ENCODE results near the gene MMP28. TPM values are rescaled to one million over a fixed set of nuclear protein-coding genes. Genes with fewer than 3 reads are reported as not detected.

MMP28 gene
- total RNA-seq, 1 experiment from 2014 or later = 2.4 TPM

GRCh38 chr17:35733366-35733765 lies 62.1 kb downstream of the MMP28 start:
- Histone ChIP-seq H3K4me1 (ENCODE audit: insufficient read depth, low read length) (no peaks in the 10 kb centered on the region), H3K27me3 (ENCODE audit: low read length) (no peaks in the 10 kb centered on the region), H3K79me2 (ENCODE audit: low read length) (no peaks in the 10 kb centered on the region), H3K9me3 (ENCODE audit: low read length) (no peaks in the 10 kb centered on the region), H3K36me3 (ENCODE audit: low read depth, low read length) (no peaks in the 10 kb centered on the region), H2AFZ (ENCODE audit: low read length) (no peak overlapping the region), H3K9ac (ENCODE audit: low read length) (no peak overlapping the region), H3K4me2 (ENCODE audit: low read length) (no peak overlapping the region), H3K4me3 (ENCODE audit: low read length) (no peak overlapping the region), H3K27ac (ENCODE audit: low read length) (no peak overlapping the region), H3F3A (ENCODE audit: low read length, unreplicated experiment) (no peaks in the 10 kb centered on the region), H3K9me2 (replicated peaks; ENCODE audit: low read length) (no peaks in the 10 kb centered on the region), H4K20me1 (ENCODE audit: low read length) (no peaks in the 10 kb centered on the region)
- BruUV-seq (replicated peaks) = no TSS peak
- intact Hi-C loops (cut with micrococcal nuclease) = no loop called here
- ChIA-PET CTCF (no interaction called here), POLR2A (ENCODE audit: unreplicated experiment) (no interaction called here)
- ATAC-seq = no peak
- DNase-seq = no peak
- no peak for TF ChIP-seq EZH2 (IDR thresholded peaks at IDR 0.05; ENCODE audit: low read length, unreplicated experiment)
- TF ChIP-seq CTCF (conservative IDR thresholded peaks at IDR 0.05; ENCODE audit: low read depth, low read length) = no peak
- no peak for TF ChIP-seq EZH2phosphoT487 (IDR thresholded peaks at IDR 0.05; ENCODE audit: borderline replicate concordance, low read length)

- Histone ChIP-seq H3K4me2 (ENCODE audit: low read length) (no peak overlapping the region), H3K9me3 (ENCODE audit: low read length) (no peaks in the 10 kb centered on the region), H3F3A (ENCODE audit: low read length, unreplicated experiment) (no peaks in the 10 kb centered on the region), H4K20me1 (ENCODE audit: low read length) (no peaks in the 10 kb centered on the region), H3K36me3 (ENCODE audit: low read depth, low read length) (no peaks in the 10 kb centered on the region), H3K4me3 (ENCODE audit: low read length) (no peak overlapping the region), H3K27me3 (ENCODE audit: low read length) (no peaks in the 10 kb centered on the region), H2AFZ (ENCODE audit: low read length) (no peak overlapping the region), H3K9me2 (replicated peaks; ENCODE audit: low read length) (no peaks in the 10 kb centered on the region), H3K4me1 (ENCODE audit: insufficient read depth, low read length) (no peaks in the 10 kb centered on the region), H3K27ac (ENCODE audit: low read length) (no peak overlapping the region), H3K9ac (ENCODE audit: low read length) (no peak overlapping the region), H3K79me2 (ENCODE audit: low read length) (no peaks in the 10 kb centered on the region)
- no peak for ATAC-seq
- ChIA-PET POLR2A (ENCODE audit: unreplicated experiment) (no interaction called here), CTCF (no interaction called here)
- DNase-seq = no peak
- TF ChIP-seq EZH2phosphoT487 (IDR thresholded peaks at IDR 0.05; ENCODE audit: borderline replicate concordance, low read length) (no peak), EZH2 (IDR thresholded peaks at IDR 0.05; ENCODE audit: low read length, unreplicated experiment) (no peak), CTCF (conservative IDR thresholded peaks at IDR 0.05; ENCODE audit: low read depth, low read length) (no peak)
- BruUV-seq (replicated peaks) = no TSS peak
- intact Hi-C loops (cut with micrococcal nuclease) = no loop called here
These were observed 62.7 kb downstream of the MMP28 start for GRCh38 chr17:35732806-35733136.

- no peak for DNase-seq
- H3K27ac ChIP-seq (ENCODE audit: low read length) = no peak overlapping the region
- no peaks in the 10 kb centered on the region for H3F3A ChIP-seq (ENCODE audit: low read length, unreplicated experiment)
- H3K79me2 ChIP-seq (ENCODE audit: low read length) = no peaks in the 10 kb centered on the region
- no TSS peak for BruUV-seq (replicated peaks)
- H3K4me3 ChIP-seq (ENCODE audit: low read length) = no peak overlapping the region
- POLR2A ChIA-PET (ENCODE audit: unreplicated experiment) = no interaction called here
- no peak overlapping the region for H3K4me2 ChIP-seq (ENCODE audit: low read length)
- no peak overlapping the region for H2AFZ ChIP-seq (ENCODE audit: low read length)
- no peaks in the 10 kb centered on the region for H3K36me3 ChIP-seq (ENCODE audit: low read depth, low read length)
- CTCF ChIA-PET = no interaction called here
- H3K27me3 ChIP-seq (ENCODE audit: low read length) = no peaks in the 10 kb centered on the region
- no peak for TF ChIP-seq CTCF (conservative IDR thresholded peaks at IDR 0.05; ENCODE audit: low read depth, low read length)
- TF ChIP-seq EZH2 (IDR thresholded peaks at IDR 0.05; ENCODE audit: low read length, unreplicated experiment) = no peak
- TF ChIP-seq EZH2phosphoT487 (IDR thresholded peaks at IDR 0.05; ENCODE audit: borderline replicate concordance, low read length) = no peak
- no peaks in the 10 kb centered on the region for H3K9me2 ChIP-seq (replicated peaks; ENCODE audit: low read length)
- no peaks in the 10 kb centered on the region for H4K20me1 ChIP-seq (ENCODE audit: low read length)
- no peaks in the 10 kb centered on the region for H3K4me1 ChIP-seq (ENCODE audit: insufficient read depth, low read length)
- no peak for ATAC-seq
- no peaks in the 10 kb centered on the region for H3K9me3 ChIP-seq (ENCODE audit: low read length)
- intact Hi-C loops (cut with micrococcal nuclease) = no loop called here
- H3K9ac ChIP-seq (ENCODE audit: low read length) = no peak overlapping the region
These were observed 63.3 kb downstream of the MMP28 start for GRCh38 chr17:35731917-35732805.

Data from PC-3 (cell line).